ENCODE data around the gene UBA7. TPM values are rescaled to one million over a fixed set of nuclear protein-coding genes. Genes with fewer than 3 reads are reported as not detected.

UBA7 gene
- total RNA-seq, 1 donor from 2014 or later, result 18.9 TPM

- H3K36me3 ChIP-seq (ENCODE audit: insufficient read depth, low read length), result no peaks in the 10 kb centered on the region
- peaks cover 68% of the 10 kb centered on the region for H4K20me1 ChIP-seq (ENCODE audit: insufficient read depth, low read length)
- DNase-seq (ENCODE audit: low read depth), result no peak
- H2AFZ ChIP-seq (ENCODE audit: low read depth, low read length), result no peak overlapping the region
- Mint-ChIP-seq H3K9me3 (ENCODE audit: unreplicated experiment) (no peaks in the 10 kb centered on the region), H3K27me3 (ENCODE audit: low read depth, unreplicated experiment) (no peaks in the 10 kb centered on the region), H3K27ac (ENCODE audit: unreplicated experiment) (no peak overlapping the region), H3K4me1 (ENCODE audit: low read depth, unreplicated experiment) (peaks cover 7% of the 10 kb centered on the region), H3K4me3 (ENCODE audit: unreplicated experiment) (no peak overlapping the region), H3K36me3 (ENCODE audit: low read depth, unreplicated experiment) (no peaks in the 10 kb centered on the region)
- no peaks in the 10 kb centered on the region for H3K27me3 ChIP-seq (ENCODE audit: insufficient read depth, low read length)
- no peak overlapping the region for H3K9ac ChIP-seq (ENCODE audit: low read length)
- H3K79me2 ChIP-seq (ENCODE audit: insufficient read depth, low read length), result peaks cover 83% of the 10 kb centered on the region
- TF ChIP-seq EZH2 (IDR thresholded peaks at IDR 0.05; ENCODE audit: insufficient read depth, low read length) (no peak), CTCF (IDR thresholded peaks at IDR 0.05; ENCODE audit: insufficient read depth, low read depth, low read length) (no peak)
- no peaks in the 10 kb centered on the region for H3K9me3 ChIP-seq (ENCODE audit: insufficient read depth, low read depth, low read length)
- H3K27ac ChIP-seq (ENCODE audit: low read depth, low read length), result no peak overlapping the region
- no peaks in the 10 kb centered on the region for H3K4me1 ChIP-seq (ENCODE audit: insufficient read depth, low read length)
- H3K4me2 ChIP-seq (ENCODE audit: low read length), result no peak overlapping the region
- FAIRE-seq, result no peak
- no peak overlapping the region for H3K4me3 ChIP-seq (ENCODE audit: insufficient read depth, low read depth, low read length)
Measured at GRCh38 chr3:49756036-49756435, 57.7 kb downstream of the UBA7 start.

Small RNA genes lying within 50 kb of the gene (microRNA-seq; reads per million reads assigned to microRNA genes)
- gene MIR5193, result 0.82 reads per million

Other genes with a start within 250 kb of the UBA7 start
- gene APEH, start 139.6 kb downstream of the UBA7 start, total RNA-seq, result 80.8 and 91.2 TPM in 2 replicates
- gene MST1, start 124.5 kb downstream of the UBA7 start, total RNA-seq, result 9.3 and 15.1 TPM in 2 replicates
- gene RNF123, start 124.4 kb downstream of the UBA7 start, total RNA-seq, result 40.9 and 49.8 TPM in 2 replicates
- 0.16 TPM in 1 of 2 replicates, not detected in the other for gene AMIGO3, start 94.3 kb downstream of the UBA7 start, total RNA-seq
- gene GMPPB, start 90.0 kb downstream of the UBA7 start, total RNA-seq, result 21.4 and 24.6 TPM in 2 replicates
- 34.5 and 38.3 TPM in 2 replicates for gene IP6K1, start 27.4 kb downstream of the UBA7 start, total RNA-seq
- gene CDHR4, start 14.1 kb downstream of the UBA7 start, total RNA-seq, result not detected in 2 replicates
- gene INKA1, start 10.7 kb downstream of the UBA7 start, total RNA-seq, result 2.7 and 3.9 TPM in 2 replicates
- 3.2 and 3.4 TPM in 2 replicates for gene TRAIP, start 42.6 kb upstream of the UBA7 start, total RNA-seq
- gene CAMKV, start 56.0 kb upstream of the UBA7 start, total RNA-seq, result 0.22 and 0.45 TPM in 2 replicates
- 0.46 and 0.57 TPM in 2 replicates for gene MST1R, start 89.9 kb upstream of the UBA7 start, total RNA-seq
- 12.4 and 15.2 TPM in 2 replicates for gene MON1A, start 115.9 kb upstream of the UBA7 start, total RNA-seq
- 49.0 and 53.9 TPM in 2 replicates for gene RBM6, start 126.2 kb upstream of the UBA7 start, total RNA-seq